ENCODE data around the gene LRRC58. TPM values are rescaled to one million over a fixed set of nuclear protein-coding genes. Genes with fewer than 3 reads are reported as not detected.

Gene LRRC58
- total and polyA plus RNA-seq, 12 donors, result 5.8 to 80.4 (median 40.8) TPM

GRCh38 chr3:120311863-120312794 lies 37.0 kb downstream of the LRRC58 start:
- Histone ChIP-seq H3K36me3 (replicated peaks in 1 of 2) (no peaks in the 10 kb centered on the region), H3K4me3 (no peak overlapping the region), H3K4me1 (replicated peaks in 1 of 2) (no peaks in the 10 kb centered on the region), H3K27me3 (no peaks in the 10 kb centered on the region), H3K27ac (no peak overlapping the region), H3K9me3 (replicated peaks in 1 of 3) (no peaks in the 10 kb centered on the region)
- TF ChIP-seq CTCF (IDR thresholded peaks at IDR 0.05), result no peak
- no peak for TF ChIP-seq POLR2A (IDR thresholded peaks at IDR 0.05)
- DNase-seq, result no peak
- 93 to 96% (median 96%) methylated on average over 22 to 24 of the region's 24 CpGs for WGBS, 4 donors
- intact Hi-C loops (cut with DNase I), result no loop called here

- intact Hi-C loops (cut with DNase I), result no loop called here
- TF ChIP-seq POLR2A (IDR thresholded peaks at IDR 0.05), result no peak
Observed at GRCh38 chr3:120306519-120307455, 42.4 kb downstream of the LRRC58 start.

GRCh38 chr3:120304616-120305015 lies 44.5 kb downstream of the LRRC58 start:
- 96 to 97% (median 96%) methylated on average over 4 of the region's 4 CpGs for WGBS, 4 donors
- peaks cover 8 to 16% of the 10 kb centered on the region in 2 donors for H3K4me1 ChIP-seq (replicated peaks in 1 of 2)
- DNase-seq, result no peak
- no peaks in the 10 kb centered on the region for H3K36me3 ChIP-seq (replicated peaks in 1 of 2)
- H3K9me3 ChIP-seq (replicated peaks in 1 of 3), result no peaks in the 10 kb centered on the region
- intact Hi-C loops (cut with DNase I), result no loop called here
- H3K4me3 ChIP-seq, result no peak overlapping the region
- no peak overlapping the region for H3K27ac ChIP-seq
- no peaks in the 10 kb centered on the region for H3K27me3 ChIP-seq
- TF ChIP-seq POLR2A (IDR thresholded peaks at IDR 0.05) (no peak), CTCF (IDR thresholded peaks at IDR 0.05) (no peak)

More at GRCh38 chr3:120306519-120307455, 42.4 kb downstream of the LRRC58 start:
- no peaks in the 10 kb centered on the region for H3K27me3 ChIP-seq
- H3K36me3 ChIP-seq (replicated peaks in 1 of 2), result no peaks in the 10 kb centered on the region
- no peak overlapping the region for H3K27ac ChIP-seq
- H3K4me3 ChIP-seq, result no peak overlapping the region
- no peak for DNase-seq
- WGBS, 4 donors, result 68 to 80% (median 74%) methylated on average over 31 to 72 of the region's 72 CpGs
- no peaks in the 10 kb centered on the region for H3K9me3 ChIP-seq (replicated peaks in 1 of 3)
- H3K4me1 ChIP-seq (replicated peaks in 1 of 2), result peaks cover 8 to 16% of the 10 kb centered on the region in 2 donors

- Histone ChIP-seq H3K27me3 (no peaks in the 10 kb centered on the region), H3K4me3 (no peak overlapping the region), H3K9me3 (replicated peaks in 1 of 3) (no peaks in the 10 kb centered on the region), H3K36me3 (replicated peaks in 1 of 2) (no peaks in the 10 kb centered on the region), H3K27ac (peak overlapping the region; percentile 30 to 81 (median 65)), H3K4me1 (replicated peaks in 1 of 2) (peaks cover 8 to 16% of the 10 kb centered on the region in 2 donors)
- 39 to 53% (median 49%) methylated on average over 5 of the region's 5 CpGs for WGBS, 4 donors
- peak in 1 of 2 donors; percentile 49 for TF ChIP-seq POLR2A (IDR thresholded peaks at IDR 0.05)
- no peak for TF ChIP-seq CTCF (IDR thresholded peaks at IDR 0.05)
- peak; percentile 66 to 87 (median 76) for DNase-seq
- intact Hi-C loops (cut with DNase I), result no loop called here
Observed at GRCh38 chr3:120302361-120302760, 46.8 kb downstream of the LRRC58 start.

All from adrenal gland (tissue), 12 donors.